Uterus (tissue), 4 donors: ENCODE measurements around the gene ZC3H18. TPM values are rescaled to one million over a fixed set of nuclear protein-coding genes. Genes with fewer than 3 reads are reported as not detected.

ENCODE experiments used
- DNase-seq, 2 donors: peaks; one replicate each; pipeline ENCODE4 v3.0.0-alpha.2; 2019 to 2020
- H3K27ac ChIP-seq, 2 donors: fragments of 200-600 bp; sonication (generic); 1 replicate in 1 of 2; 2 replicates in 1 of 2; pipeline ENCODE4 v1.5.1; 2016 to 2018
- H3K27me3 ChIP-seq, 2 donors: fragments of 200-600 bp; sonication (generic); one replicate each; pipeline ENCODE4 v1.5.1; 2018 to 2019; ENCODE audit warnings: control low read depth in 1 of 2
- H3K36me3 ChIP-seq, 2 donors: fragments of 200-600 bp; sonication (generic); one replicate each; pipeline ENCODE4 v1.5.1; 2019; ENCODE audit warnings: control low read depth in 1 of 2
- H3K4me1 ChIP-seq, 2 donors: fragments of 200-600 bp; sonication (generic); one replicate each; pipeline ENCODE4 v1.5.1; 2018 to 2019; ENCODE audit warnings: control low read depth in 1 of 2
- H3K4me3 ChIP-seq, 2 donors: fragments of 200-600 bp; sonication (generic); 1 replicate in 1 of 2; 2 replicates in 1 of 2; pipeline ENCODE4 v1.5.1; 2018 to 2019; ENCODE audit warnings: mild to moderate bottlenecking in 1 of 2
- H3K9me3 ChIP-seq, 2 donors: fragments of 200-600 bp; sonication (generic); one replicate each; pipeline ENCODE4 v1.5.1; 2019; ENCODE audit warnings: control low read depth in 1 of 2
- CTCF ChIP-seq, 4 experiments: fragments of 200-600 bp in 2 of 4; fragments of 450-650 bp in 2 of 4; sonication (generic) in 2 of 4; IDR thresholded peaks; one replicate each; pipeline ENCODE4 v1.5.1; 2016 to 2019; ENCODE audit warnings: antibody characterized with exemption in 4 of 4, mild to moderate bottlenecking in 2 of 4, moderate library complexity in 1 of 4
- POLR2A ChIP-seq, 2 donors: fragments of 450-650 bp; IDR thresholded peaks; one replicate each; pipeline ENCODE4 v1.6.1; 2016; ENCODE audit warnings: antibody characterized with exemption in 2 of 2, mild to moderate bottlenecking in 1 of 2, moderate library complexity in 1 of 2
- intact Hi-C: fragments of 100-400 bp; cut with DNase I; formaldehyde crosslinking; loops from one replicate; pipeline ENCODE4 v1.15.1; 2023; ENCODE audit warnings: low total_unique reads
- total RNA-seq, 4 donors: library from RNA; depleted of rRNA in 3 of 4; stranded (reverse); fragments of >200 nt in 3 of 4; gene quantifications; one replicate each; pipeline versions ENCODE4 v1.1.0 to v1.2.4, GENCODE V29; 2014 to 2023
- donor health status: DM: yes; HTN: yes; CAD: no.

Gene ZC3H18
- total RNA-seq, 4 donors from 2014 or later, result 0.88 to 58.8 (median 9.5) TPM

GRCh38 chr16:88595101-88595500, 24.9 kb downstream of the ZC3H18 start:
- DNase-seq, result no peak
- Histone ChIP-seq H3K27ac (no peak overlapping the region), H3K9me3 (no peaks in the 10 kb centered on the region), H3K4me3 (no peak overlapping the region), H3K4me1 (no peaks in the 10 kb centered on the region), H3K36me3 (no peaks in the 10 kb centered on the region), H3K27me3 (no peaks in the 10 kb centered on the region)
- intact Hi-C loops, result no loop called here
- TF ChIP-seq POLR2A (IDR thresholded peaks at IDR 0.05) (no peak), CTCF (IDR thresholded peaks at IDR 0.05) (no peak)

- TF ChIP-seq CTCF (IDR thresholded peaks at IDR 0.05) (no peak), POLR2A (IDR thresholded peaks at IDR 0.05) (no peak)
- Histone ChIP-seq H3K36me3 (no peaks in the 10 kb centered on the region), H3K27ac (no peak overlapping the region), H3K4me3 (no peak overlapping the region), H3K4me1 (no peaks in the 10 kb centered on the region), H3K27me3 (no peaks in the 10 kb centered on the region), H3K9me3 (no peaks in the 10 kb centered on the region)
- DNase-seq, result no peak
- intact Hi-C loops, result no loop called here
Observed at GRCh38 chr16:88595921-88596320, 25.7 kb downstream of the ZC3H18 start.

- Histone ChIP-seq H3K27me3 (no peaks in the 10 kb centered on the region), H3K27ac (no peak overlapping the region), H3K9me3 (no peaks in the 10 kb centered on the region), H3K4me3 (no peak overlapping the region), H3K4me1 (no peaks in the 10 kb centered on the region), H3K36me3 (no peaks in the 10 kb centered on the region)
- no peak for DNase-seq
- TF ChIP-seq CTCF (IDR thresholded peaks at IDR 0.05), result no peak
- intact Hi-C loops, result no loop called here
Observed at GRCh38 chr16:88596483-88596882, 26.3 kb downstream of the ZC3H18 start.

- Histone ChIP-seq H3K27me3 (no peaks in the 10 kb centered on the region), H3K4me1 (no peaks in the 10 kb centered on the region), H3K27ac (no peak overlapping the region), H3K4me3 (no peak overlapping the region), H3K36me3 (no peaks in the 10 kb centered on the region), H3K9me3 (no peaks in the 10 kb centered on the region)
- no peak for DNase-seq
- intact Hi-C loops, result no loop called here
- TF ChIP-seq CTCF (IDR thresholded peaks at IDR 0.05) (no peak), POLR2A (IDR thresholded peaks at IDR 0.05) (no peak)
Observed at GRCh38 chr16:88597856-88598491, 27.8 kb downstream of the ZC3H18 start.

- H3K4me1 ChIP-seq, result no peaks in the 10 kb centered on the region
- DNase-seq, result peak in 1 of 2 donors; percentile 71
- peak overlapping the region in 1 of 2 donors; percentile 50 for H3K27ac ChIP-seq
- H3K9me3 ChIP-seq, result no peaks in the 10 kb centered on the region
- no peak overlapping the region for H3K4me3 ChIP-seq
- H3K27me3 ChIP-seq, result no peaks in the 10 kb centered on the region
- intact Hi-C loops, result no loop called here
- no peak for TF ChIP-seq POLR2A (IDR thresholded peaks at IDR 0.05)
- no peak for TF ChIP-seq CTCF (IDR thresholded peaks at IDR 0.05)
- H3K36me3 ChIP-seq, result no peaks in the 10 kb centered on the region
Observed at GRCh38 chr16:88599092-88599733, 29.0 kb downstream of the ZC3H18 start.
